ENCODE data around the gene SPHK2.

GRCh38 chr19:48644355-48644754, 25.0 kb downstream of the SPHK2 start:
- TF ChIP-seq CTCF (IDR thresholded peaks at IDR 0.05) = no peak
- no peak for TF ChIP-seq POLR2A (IDR thresholded peaks at IDR 0.05)

Data from adrenal gland (tissue), 5 donors.